NCI-H2227 (cell line): ENCODE measurements around the gene HOXB4.

Experiments
- DNase-seq: peaks from one replicate; lab custom pipeline; 2025; ENCODE audit not compliant: unreplicated experiment; lab: John Stamatoyannopoulos, UW

HOXB4 gene

DNA sequence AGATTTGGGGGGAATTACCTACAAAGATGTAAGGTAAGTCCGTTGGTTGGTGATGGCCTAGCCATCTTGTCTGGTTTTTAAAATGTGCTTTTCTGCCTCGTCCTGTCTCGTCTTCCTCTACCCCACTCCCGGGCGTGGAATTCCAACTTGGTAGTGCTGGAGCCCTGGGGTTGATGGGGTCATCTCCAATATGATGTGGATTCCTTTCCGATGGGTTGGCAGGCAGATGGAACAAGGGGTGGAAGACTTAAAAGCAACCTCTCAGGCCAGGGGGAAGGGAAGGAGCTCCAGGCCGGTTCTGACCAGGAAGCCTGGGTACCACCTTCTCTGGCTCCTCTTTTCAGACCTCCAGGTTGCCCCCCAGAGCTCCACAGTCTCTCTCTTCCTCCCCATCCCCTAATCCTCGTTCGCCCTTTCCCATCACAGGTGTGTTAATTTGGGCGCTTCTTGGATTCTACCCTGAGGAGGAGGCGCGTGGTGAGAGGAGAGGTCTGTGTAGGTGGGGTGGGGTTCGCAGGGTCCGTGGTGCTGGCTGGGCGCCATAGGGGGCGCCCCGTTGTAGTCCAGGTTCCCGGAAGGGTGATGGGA lies 28.1 kb downstream of the HOXB4 start:
- DNase-seq = no peak

DNA sequence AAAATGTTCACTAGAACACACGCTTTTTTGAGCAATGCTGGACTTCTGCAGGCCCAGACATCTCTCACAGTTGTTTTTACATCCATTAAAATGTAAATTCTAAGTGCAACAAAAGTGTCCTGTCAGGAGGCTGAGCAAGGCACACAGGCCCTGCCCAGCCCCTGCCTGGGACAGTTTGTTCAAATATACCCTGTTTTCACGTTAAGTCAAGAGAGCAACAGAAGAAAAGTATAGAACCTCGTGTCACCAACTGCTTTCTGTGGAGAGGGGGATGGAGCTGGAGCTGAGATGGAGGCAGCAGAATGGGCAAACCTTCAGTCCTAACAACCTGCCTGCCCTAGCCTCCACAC lies 28.9 kb downstream of the HOXB4 start:
- no peak for DNase-seq

DNA sequence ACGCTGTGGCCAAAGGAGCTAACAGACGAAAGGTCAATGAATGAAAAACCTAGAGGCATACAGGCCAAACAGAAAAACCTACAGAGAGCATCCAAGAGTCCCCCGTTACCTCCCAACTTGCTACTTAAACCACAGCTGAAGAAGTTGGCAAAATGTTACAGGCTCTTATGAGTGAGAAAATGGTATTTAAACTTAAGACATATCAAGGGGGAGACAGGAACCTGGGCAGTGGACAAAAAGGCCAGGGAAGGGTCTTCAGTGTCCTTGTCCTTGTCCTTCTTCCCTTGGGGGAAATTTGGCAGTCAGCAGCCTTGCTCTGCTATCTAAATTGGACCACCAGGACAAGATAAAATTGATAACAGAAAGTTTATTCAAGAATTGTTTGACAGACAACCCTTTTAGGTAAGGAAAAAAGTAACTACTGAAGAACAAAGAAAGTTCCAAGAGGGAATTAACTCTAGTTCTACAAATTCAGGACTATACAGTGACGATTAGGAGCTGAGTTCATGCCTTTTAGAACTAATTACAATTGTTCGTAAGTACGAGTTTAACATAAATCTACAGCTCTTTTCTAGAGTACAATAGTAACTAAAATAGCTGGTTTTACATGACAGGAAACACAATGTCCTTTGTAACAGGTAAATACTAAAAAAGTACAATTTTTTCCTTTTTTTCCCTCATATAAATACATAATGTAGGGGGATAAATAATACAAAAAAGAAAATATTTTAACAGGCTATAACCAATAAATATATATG lies 29.4 kb downstream of the HOXB4 start:
- no peak for DNase-seq

DNA sequence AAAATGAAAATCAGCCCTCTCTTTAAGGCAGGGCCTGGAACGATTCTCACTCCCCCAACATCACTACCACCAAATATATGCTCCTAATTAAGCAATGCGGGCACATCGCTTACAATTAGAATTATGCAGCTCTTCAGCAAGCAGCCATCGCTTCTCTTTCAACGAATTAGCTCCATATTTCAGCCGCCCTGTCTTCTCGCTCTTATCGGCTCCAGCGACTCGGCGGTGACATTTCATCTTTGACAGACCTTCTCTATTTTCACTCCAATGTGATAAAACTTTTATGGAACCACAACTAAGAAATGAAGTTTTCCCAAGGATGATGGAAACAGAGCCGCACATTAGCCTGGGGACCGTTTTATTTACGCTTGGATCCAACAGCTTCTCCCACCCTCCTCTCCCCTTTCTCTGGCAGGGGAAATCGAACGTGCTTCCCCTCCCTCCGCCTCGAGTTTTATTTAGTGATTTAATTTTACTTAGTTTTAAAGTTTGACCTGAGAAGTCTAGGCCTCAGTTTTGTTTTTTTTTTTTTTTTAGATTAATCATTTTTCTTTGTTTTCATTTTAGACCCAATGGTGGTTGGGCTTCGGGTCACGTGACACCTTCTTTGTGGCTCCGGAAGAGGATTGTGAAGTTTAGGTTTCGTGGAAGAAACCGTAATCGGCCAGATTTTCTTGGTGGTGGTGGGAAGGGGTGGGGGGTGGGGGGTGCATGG lies 30.2 kb downstream of the HOXB4 start:
- peak; percentile 74 for DNase-seq

DNA sequence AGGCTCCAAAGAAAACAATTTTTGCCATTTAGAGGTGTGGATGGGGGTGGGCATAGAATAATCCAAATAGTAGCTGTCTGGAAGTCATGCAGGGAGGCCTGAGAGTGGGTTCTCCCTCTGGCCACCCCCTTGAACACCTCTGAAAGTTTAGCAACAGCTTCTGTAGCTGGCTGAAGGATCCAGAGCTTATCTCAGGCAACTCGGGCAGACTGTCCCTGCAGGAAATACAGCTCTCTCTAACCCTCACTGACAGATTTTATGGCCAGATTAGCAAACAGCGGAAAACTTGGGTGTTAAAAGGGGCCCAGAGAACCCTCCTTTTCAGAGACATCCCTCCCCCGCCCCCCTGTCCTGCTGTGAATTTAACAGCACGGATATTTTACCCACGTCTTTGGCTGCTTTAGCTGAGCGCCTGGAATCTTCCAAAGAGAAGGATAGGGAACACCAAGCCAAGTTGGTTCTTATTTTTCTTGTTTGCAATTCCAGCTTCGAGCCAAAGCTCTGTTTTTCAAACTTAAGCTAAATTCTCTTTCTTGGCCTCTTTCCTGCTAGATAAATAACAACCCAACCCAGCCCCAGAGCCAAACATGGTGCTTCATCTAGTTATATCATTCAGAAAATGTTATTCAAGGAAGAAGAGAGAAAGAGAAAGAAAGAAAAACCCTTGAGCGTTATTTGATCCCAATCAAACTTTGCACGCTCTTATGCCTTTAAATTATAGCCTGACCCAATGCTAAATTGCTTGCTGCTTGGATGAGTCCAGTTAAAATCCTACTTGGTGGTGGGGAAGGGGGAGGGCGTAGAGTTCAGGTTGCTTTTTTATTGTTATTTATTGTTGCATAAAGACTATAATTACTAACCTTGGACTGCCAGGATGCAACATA lies 31.0 kb downstream of the HOXB4 start:
- DNase-seq = peak; percentile 73

DNA sequence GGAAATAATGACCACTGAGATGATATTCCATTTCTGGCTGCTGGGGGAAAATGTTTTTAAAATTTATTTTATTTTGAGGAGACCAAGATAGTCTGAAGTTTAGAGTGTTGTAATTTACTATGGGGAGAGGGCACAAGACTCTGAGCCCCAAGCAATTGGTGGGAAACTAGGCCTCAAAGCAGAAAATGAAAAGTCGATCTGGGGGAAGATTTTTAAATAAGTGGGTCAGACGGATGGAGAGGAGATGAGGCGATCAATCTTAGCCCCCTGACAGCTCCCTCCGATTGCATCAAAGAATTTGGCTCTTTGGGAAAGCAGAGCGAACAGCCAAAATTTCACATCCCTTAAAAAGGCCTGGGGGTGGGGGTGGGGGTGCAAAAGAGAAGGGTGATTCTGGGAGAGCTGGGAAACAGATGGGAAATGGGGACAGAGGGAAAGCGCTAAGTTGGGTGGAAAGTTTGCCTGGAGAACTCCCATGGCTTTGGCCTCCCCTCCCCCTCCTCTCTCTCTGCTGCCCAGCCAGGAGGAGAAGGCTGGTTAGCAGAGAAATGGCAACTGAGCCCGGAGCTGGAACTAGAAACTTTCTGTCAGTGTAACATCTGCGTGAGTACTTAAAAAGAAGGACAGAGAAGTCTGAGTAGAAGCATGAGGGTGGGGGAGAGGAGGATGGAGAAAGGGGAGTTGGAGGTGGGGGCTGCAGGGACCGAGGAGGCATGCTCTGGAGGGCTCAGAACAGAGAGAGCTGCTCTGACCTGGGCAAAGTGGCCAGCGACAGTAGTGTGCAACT lies 31.8 kb downstream of the HOXB4 start:
- DNase-seq = no peak

DNA sequence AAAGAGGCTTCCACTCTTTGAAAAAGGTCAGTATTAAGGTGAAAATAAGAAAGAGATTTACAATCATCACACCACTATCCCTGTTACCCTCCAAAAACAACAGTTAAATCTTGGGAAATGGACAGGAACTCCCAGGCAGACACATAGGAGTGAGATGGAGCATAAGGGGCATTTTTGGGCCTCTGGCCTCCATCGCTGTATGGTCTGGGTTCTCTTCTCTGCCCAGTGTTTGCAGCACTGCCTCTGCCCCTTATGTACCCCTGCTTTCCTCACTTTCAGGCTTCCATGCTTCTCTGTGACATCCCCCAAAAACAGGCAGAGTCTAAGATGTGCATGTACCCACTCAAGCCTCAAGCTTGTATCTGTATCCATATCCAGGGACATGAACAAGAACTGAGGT lies 32.6 kb downstream of the HOXB4 start:
- DNase-seq = no peak

DNA sequence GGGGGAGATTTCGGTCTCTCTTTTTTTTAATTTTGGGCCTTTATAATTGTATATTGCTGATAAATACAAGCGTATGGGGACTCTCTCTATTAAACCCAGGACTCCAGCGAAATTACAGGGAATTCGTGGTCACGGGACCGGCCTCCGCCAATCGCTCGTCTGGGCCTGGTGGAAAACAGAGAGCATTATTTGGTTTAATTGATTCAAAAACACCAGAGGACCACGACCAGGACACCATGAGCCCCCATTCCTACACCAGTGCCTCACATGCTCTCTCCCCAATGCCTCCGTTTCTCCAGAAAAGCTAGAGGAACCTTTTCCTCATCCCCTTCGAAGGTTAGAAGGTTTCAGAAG lies 33.2 kb downstream of the HOXB4 start, which contains the start of gene HOXB2:
HOXB2 (minus strand) TSS at position 88 of the 354 bp plus-strand sequence. CDS start 198 bp downstream, outside the sequence.
- peak; percentile 79 for DNase-seq

DNA sequence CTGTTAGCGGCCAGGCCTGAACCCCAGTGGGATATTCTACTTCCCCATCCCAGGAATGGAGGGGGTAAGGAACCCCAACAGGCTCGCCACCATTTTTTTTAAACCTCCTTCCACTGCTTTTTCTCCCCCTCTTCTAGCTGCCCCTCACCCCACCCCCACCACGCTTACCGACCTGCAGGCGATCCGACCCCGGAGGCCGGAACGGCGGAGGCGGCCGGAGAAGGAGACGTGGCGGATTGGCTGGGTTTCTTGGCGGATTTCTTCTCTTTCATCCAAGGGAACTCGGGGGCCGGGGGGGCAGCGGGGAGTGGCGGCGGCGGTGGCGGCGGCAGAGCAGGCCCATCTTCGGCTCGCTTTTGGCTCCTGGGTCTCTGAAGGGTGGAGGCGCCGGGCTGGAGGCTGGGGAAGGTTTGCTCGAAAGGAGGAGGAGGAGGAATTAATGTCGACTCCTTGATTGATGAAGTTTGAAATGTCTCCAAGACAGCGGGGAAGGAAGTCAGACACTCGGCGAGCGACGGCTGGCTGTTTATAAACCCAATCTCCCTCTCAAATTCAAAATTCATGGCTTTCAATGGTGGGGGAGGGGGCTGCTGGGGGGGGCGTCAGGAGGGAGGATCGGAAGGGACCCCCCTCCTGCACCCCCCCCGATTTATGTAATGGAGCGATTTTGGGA lies 33.7 kb downstream of the HOXB4 start:
- peak; percentile 64 for DNase-seq

DNA sequence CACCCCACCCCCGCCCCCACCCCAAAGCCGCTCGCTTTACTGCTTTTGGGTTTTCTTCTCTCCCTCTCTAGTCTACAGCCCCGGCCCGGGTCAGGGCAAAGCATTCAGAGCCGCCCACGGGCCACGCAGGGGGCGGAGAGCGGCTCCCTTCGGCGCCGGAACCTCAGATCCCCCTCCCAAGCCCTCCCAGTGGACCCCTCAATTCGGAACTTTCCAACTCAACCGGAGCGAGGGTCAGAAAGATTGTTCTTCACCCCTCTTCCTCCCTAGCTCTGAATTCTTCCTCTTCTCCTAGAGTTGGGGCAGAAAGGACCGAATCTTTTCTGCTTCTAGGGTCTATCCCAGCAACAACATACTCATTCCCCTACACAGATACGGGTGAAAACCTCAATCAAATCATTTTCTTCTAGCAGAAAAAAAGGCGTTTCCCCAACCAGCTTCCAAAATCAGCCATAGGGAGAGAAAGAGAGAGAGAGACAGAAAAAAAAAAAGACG lies 34.2 kb downstream of the HOXB4 start:
- peak; percentile 50 for DNase-seq

DNA sequence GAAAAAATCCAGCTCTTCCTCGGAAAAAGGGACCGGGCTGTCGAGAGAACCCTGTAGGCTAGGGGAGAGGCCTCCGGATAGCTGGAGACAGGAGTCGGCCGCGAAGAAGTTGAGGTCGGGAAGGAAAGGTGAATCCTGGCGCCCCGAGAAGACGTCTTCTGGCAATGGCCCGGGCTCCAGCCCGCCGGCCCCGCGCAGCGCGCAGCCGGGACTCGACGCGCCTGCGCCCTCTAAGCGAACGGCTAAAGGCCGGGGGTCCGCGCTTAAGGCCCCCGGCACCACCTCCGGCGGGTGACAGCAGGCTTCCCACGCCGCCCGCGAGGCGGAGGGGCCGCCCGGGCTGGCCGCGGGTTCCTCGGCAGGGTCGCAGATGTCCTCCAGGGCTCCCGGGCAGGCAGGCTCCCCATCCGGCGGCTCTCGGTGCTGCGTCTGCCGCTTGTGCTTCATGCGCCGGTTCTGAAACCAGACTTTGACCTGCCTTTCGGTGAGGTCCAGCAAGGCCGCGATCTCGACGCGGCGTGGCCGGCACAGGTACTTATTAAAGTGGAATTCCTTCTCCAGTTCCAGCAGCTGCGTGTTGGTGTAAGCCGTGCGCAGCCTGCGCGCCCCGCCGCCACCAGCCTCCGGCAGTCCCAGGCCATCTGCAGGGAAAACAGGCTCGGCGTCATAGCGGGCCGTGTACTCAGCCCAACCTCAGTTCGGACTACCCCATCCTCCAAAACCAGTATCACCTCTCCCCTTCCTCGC lies 34.9 kb downstream of the HOXB4 start:
- DNase-seq = peak; percentile 68

DNA sequence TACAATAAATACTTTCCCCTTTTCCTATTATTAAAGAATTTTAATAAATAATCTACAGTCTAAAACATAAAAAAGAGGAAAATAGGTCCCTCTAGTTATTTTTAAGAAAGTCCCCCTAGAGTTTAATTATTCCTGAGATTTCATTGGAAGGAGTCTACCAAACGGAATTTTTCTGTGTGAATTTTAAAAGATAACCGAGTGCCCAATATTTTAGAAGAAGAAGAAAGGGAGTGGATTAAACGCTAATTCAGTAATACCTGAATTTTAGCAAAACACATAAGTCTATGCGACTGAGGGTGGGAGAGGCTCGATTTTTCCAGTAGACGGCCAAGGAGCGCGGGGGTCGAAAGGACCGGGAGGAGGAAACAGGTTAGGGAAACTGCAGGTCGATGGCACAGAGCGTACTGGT lies 35.4 kb downstream of the HOXB4 start:
- no peak for DNase-seq

DNA sequence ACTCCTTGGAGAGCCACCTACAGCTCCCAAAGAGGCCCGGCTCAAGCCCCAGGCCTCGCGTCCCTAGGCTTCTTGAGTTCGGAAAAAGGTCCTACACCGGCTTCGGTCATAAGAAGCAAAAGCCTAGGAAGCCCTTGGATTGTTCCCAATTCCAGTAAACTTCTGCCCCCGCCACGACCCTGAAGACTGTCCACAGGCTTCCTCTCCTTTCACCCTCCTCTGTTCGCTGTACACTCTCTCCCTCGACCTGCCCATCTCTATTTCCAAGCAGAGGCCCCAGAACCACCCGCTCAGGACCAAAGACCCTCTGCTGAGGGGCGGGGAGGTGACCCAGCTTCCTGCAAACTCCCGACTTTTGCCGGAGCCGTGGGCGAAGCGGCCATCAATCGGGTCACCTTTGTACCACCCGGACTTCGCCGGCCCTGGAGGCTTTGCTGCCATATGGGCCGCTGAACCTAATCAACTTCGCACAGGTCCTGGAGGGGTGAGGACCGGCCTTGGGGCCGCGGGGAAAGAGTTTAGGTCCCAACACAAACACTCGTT lies 36.0 kb downstream of the HOXB4 start:
- DNase-seq = peak; percentile 67

DNA sequence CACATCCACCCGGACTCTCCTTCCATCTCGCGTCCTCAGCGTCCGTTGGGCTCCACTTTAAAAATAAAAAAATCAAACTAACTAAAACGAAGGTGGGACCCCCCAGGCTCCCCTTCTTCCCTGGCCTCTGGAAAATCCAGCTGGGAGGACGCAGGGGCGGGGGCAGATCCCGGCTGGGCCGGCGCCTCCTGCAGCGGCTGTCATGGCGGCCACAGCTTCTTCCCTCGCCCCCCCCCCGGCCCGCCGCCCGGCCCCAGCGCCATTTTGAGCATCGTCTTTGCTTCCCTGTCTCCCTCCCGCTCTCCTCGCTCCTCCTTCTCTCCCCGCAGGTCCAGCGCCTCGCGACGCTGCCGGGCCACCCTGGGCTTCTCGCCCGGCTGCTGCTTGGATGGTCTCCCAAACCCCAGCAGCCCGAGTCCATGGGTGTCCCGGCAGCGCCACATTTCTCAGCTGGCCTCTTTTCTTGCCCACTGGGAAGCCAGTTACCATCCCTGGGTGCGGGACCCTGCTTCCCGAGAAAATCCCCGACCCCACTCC lies 36.5 kb downstream of the HOXB4 start:
- peak; percentile 72 for DNase-seq

DNA sequence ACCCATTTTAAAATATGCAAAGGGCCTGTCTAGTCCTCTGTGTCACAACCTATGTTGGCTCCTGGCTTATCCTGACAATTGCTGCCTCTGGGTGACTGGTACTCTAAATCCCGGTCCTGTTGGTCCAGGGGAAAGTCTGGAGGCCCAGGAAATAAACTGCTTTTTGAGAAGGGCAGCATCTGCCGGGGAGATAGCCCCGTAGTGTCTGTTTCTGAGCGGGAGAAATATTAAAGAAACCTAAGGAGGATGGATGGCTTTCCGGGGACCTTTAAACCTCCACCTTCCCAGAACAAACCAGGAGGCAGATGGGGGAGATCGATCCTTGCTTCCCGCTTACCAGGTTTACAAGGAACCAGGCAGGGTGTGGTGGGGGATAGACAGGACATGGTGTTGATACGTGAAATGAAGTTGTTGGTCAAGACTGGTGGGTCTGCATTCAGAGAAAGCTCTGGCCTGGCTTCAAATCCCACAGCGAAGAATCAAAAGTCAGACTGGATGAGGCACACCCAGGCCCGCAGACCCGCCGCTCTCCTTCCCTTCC lies 37.0 kb downstream of the HOXB4 start:
- peak; percentile 51 for DNase-seq

DNA sequence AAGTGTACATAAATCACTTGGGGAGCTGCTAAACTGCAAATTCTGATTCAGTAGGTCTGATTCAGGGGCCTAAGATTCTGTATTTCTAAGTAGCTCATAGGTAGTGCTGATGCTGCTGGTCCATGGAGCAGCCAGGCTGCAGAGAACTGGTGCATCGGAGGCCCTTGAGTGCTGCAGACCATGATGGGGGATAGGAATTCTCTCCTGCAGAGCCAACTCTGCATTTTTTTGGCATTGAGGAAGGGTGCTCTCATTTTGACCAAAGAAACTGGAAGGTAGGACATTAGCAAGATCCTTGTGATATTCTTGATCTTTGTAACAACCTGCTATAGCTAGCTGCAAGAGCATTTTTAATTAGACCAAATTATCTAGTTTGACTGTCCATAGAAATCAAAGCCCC lies 37.9 kb downstream of the HOXB4 start:
- no peak for DNase-seq

DNA sequence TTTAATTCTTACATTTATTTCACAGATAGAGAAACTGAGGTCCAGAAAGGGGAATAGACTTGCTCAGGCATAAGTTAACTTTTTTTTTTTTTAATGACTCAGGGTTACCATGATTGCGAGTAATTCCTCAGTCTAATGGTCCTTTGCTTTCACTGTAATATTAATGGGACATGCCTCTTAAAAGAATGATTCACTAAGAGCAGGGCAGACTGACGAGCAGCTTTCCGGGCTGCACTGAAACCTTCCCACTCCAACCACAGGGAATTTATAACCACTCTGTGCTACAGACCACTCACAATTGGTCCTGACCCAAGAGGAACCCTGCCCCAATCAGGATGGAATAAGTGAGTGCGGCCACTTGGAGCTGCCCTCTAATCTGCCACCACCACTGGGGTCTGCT lies 39.0 kb downstream of the HOXB4 start:
- no peak for DNase-seq

DNA sequence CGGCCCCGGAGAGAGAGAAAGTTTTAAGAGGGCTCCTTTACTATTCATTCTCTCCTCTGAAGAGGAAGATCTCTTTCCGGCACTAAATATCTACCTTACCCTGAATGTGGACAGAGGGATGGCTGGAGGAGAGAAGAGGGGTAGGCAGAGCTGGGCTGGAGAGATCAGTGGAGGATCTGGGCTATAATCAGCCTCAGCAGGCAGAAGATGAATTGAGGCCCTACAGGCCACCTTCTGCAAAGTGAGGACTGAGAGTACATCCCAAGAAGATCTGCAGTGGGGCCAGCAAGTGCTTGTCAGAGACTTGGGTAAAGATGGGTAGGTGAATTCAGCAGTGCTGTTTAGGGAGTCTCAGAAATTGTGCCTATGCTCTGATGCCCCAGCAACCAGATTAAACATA lies 40.8 kb downstream of the HOXB4 start:
- DNase-seq = no peak
